ENCODE data around the gene HDDC3. TPM values are rescaled to one million over a fixed set of nuclear protein-coding genes. Genes with fewer than 3 reads are reported as not detected.

Gene HDDC3
- total RNA-seq, 1 experiment from 2014 or later: 13.3 TPM

DNA sequence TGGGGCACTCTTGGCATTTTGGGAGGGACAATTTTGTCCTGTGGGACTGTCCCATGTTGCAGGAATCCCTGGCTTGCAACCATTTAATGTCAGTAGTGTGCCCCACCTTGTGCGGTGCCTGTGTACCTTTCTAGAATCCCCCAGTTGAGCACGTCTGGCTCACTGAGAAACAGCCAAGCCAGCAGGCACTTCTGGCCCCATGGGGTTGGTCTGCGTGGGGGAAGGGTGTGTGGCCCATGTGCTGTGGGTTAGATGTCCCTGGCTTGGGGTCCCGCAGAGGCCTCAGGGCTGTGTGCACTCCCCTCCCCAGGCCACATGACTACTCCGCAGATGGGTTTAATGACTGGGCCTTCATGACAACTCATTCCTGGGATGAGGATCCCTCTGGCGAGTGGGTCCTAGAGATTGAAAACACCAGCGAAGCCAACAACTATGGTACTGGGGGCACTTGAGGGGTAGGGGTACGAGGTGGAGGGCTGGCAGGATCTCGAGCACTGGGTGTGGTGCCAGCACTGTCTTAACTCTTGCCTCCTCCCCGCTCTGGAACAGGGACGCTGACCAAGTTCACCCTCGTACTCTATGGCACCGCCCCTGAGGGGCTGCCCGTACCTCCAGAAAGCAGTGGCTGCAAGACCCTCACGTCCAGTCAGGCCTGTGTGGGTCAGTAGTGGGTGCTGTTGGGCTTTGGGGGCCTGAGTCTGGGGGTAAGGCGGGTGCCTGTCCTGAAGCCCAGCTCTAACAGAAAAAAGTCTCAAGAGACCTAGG is 51.8 kb downstream of the HDDC3 start:
- Mint-ChIP-seq H3K27ac (no peak overlapping the region), H3K4me1 (peaks cover 10 to 16% of the 10 kb centered on the region in 2 experiments), H3K27me3 (ENCODE audit: low read depth) (no peaks in the 10 kb centered on the region), H3K9me3 (no peaks in the 10 kb centered on the region), H3K36me3 (ENCODE audit: insufficient read depth in 1 of 3, low read depth in 3 of 3) (peaks cover 20 to 44% (median 33%) of the 10 kb centered on the region in 3 experiments; a peak in 6 of 7 replicates), H3K4me3 (no peak overlapping the region)
- H4K8ac ChIP-seq (replicated peaks; ENCODE audit: insufficient read length, low read depth, low read length): no peak overlapping the region
- no peaks in the 10 kb centered on the region for H3K9me3 ChIP-seq (ENCODE audit: control insufficient read depth, low read depth, low read length)
- no CpG with 5 or more reads among the region's 16 CpGs for WGBS (ENCODE audit: extremely low coverage, insufficient read length, low lambda C conversion rate)
- no peak overlapping the region for H3K18ac ChIP-seq (ENCODE audit: insufficient read length, low read depth, low read length)
- no peaks in the 10 kb centered on the region for H3K79me2 ChIP-seq (ENCODE audit: insufficient read depth, low read length)
- H2BK15ac ChIP-seq (ENCODE audit: low read depth, low read length): no peak overlapping the region
- no peaks in the 10 kb centered on the region for H3K27me3 ChIP-seq (ENCODE audit: insufficient read depth, low read length)
- no peak overlapping the region for H2BK5ac ChIP-seq (ENCODE audit: insufficient read length, low read length)
- H3K56ac ChIP-seq (ENCODE audit: insufficient read length, low read depth, low read length): no peak overlapping the region
- DNase-seq: no peak
- H3K27ac ChIP-seq (ENCODE audit: insufficient read length, low read depth, low read length): no peak overlapping the region
- no peak overlapping the region for H3K4me2 ChIP-seq (ENCODE audit: insufficient read depth, insufficient read length, low read length)
- TF ChIP-seq, protein P1, sequence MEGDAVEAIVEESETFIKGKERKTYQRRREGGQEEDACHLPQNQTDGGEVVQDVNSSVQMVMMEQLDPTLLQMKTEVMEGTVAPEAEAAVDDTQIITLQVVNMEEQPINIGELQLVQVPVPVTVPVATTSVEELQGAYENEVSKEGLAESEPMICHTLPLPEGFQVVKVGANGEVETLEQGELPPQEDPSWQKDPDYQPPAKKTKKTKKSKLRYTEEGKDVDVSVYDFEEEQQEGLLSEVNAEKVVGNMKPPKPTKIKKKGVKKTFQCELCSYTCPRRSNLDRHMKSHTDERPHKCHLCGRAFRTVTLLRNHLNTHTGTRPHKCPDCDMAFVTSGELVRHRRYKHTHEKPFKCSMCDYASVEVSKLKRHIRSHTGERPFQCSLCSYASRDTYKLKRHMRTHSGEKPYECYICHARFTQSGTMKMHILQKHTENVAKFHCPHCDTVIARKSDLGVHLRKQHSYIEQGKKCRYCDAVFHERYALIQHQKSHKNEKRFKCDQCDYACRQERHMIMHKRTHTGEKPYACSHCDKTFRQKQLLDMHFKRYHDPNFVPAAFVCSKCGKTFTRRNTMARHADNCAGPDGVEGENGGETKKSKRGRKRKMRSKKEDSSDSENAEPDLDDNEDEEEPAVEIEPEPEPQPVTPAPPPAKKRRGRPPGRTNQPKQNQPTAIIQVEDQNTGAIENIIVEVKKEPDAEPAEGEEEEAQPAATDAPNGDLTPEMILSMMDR (conservative IDR thresholded peaks at IDR 0.05): no peak
- no peak overlapping the region for H3K14ac ChIP-seq (ENCODE audit: insufficient read depth, low read length)
- no peaks in the 10 kb centered on the region for H3K4me1 ChIP-seq (ENCODE audit: insufficient read depth, low read length)
- H3T11ph ChIP-seq (ENCODE audit: low read length): no peak overlapping the region
- no peaks in the 10 kb centered on the region for H3K79me1 ChIP-seq (ENCODE audit: insufficient read depth, low read depth, low read length, poor library complexity, severe bottlenecking)
- H3K23ac ChIP-seq (ENCODE audit: insufficient read length, low read depth, low read length): no peak overlapping the region
- no peak overlapping the region for H2BK12ac ChIP-seq (ENCODE audit: insufficient read length, low read depth, low read length)
- H4K20me1 ChIP-seq (ENCODE audit: control insufficient read depth, insufficient read depth, insufficient read length): no peaks in the 10 kb centered on the region
- H4K91ac ChIP-seq (ENCODE audit: insufficient read length, low read depth, low read length): no peak overlapping the region
- no peak overlapping the region for H4K5ac ChIP-seq (ENCODE audit: insufficient read length, low read depth, low read length)
- H3K23me2 ChIP-seq (ENCODE audit: insufficient read length, low read depth, low read length, poor library complexity, severe bottlenecking): peaks cover 7% of the 10 kb centered on the region
- no peak overlapping the region for H2AK5ac ChIP-seq (ENCODE audit: insufficient read length, low read length)
- H2BK120ac ChIP-seq (ENCODE audit: low read depth, low read length, poor library complexity, severe bottlenecking): no peak overlapping the region
- no peak overlapping the region for H3K9ac ChIP-seq (ENCODE audit: extremely low read depth, insufficient read length, low read length)
- no peak overlapping the region for H2BK20ac ChIP-seq (ENCODE audit: low read depth, low read length, poor library complexity, severe bottlenecking)
- H2AFZ ChIP-seq (ENCODE audit: low read length): no peak overlapping the region
- no peak overlapping the region for H3K4ac ChIP-seq (ENCODE audit: low read depth, low read length)

Other genes with a start within 250 kb of the HDDC3 start
- 41.3 and 43.4 TPM in 2 replicates for gene BLM, start 215.2 kb downstream of the HDDC3 start, total RNA-seq (2021)
- 35.1 and 35.7 TPM in 2 replicates for gene FURIN, start 64.0 kb downstream of the HDDC3 start, total RNA-seq (2021)
- gene FES, start 48.0 kb downstream of the HDDC3 start, total RNA-seq (2021): 6.5 and 6.7 TPM in 2 replicates
- 25.3 and 27.4 TPM in 2 replicates for gene MAN2A2, start 29.2 kb downstream of the HDDC3 start, total RNA-seq (2021)
- 84.3 and 84.6 TPM in 2 replicates for gene UNC45A, start 2.7 kb upstream of the HDDC3 start, total RNA-seq (2021)
- gene RCCD1, start 22.3 kb upstream of the HDDC3 start, total RNA-seq (2021): 20.6 and 22.8 TPM in 2 replicates
- 70.5 and 75.7 TPM in 2 replicates for gene PRC1, start 62.0 kb upstream of the HDDC3 start, total RNA-seq (2021)
- 16.3 and 21.1 TPM in 2 replicates for gene VPS33B, start 90.0 kb upstream of the HDDC3 start, total RNA-seq (2021)
- gene SV2B, start 167.7 kb upstream of the HDDC3 start, total RNA-seq (2021): 0.07 TPM in 1 of 2 replicates, not detected in the other